NCI-H1048 (cell line): ENCODE results near the gene PRCD.
A peak's percentile ranks its signal among the peaks of the same experiment; 100 is the strongest.
"Not testable (repeated sequence)": the region's sequence is repeated elsewhere in the genome, so short reads cannot be mapped to it uniquely, and the experiment has no call there.

ENCODE experiments used
- DNase-seq: peaks from one replicate; lab custom pipeline; 2025; lab: John Stamatoyannopoulos, UW

PRCD gene

DNA sequence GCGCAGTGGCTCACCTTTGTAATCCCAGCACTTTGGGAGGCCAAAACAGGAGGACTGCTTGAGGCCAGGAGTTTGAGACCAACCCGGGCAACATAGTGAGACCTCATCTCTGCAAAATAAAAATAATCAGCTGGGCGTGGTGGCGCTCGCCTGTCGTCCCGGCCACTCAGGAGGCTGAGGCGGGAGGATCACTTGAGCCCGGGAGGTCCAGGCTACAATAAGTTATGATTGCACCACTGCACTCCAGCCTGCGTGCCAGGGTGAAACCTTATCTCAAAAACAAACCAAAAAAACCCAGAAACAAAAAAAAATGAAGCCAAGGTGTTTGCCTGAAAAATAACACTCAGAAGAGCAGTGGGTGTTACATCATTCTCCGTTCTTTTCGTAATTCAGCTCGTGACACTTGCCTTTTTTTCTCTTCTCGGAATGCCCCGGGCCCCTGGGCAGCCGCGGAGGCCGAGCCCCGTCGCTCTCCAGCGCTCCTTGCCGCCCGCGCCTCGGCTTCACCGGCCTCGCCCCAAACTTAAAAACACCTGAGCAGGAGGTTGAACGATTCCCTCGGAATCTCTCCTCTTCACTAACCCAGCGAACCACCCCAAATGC lies 17.0 kb downstream of the PRCD start:
- no peak for DNase-seq

DNA sequence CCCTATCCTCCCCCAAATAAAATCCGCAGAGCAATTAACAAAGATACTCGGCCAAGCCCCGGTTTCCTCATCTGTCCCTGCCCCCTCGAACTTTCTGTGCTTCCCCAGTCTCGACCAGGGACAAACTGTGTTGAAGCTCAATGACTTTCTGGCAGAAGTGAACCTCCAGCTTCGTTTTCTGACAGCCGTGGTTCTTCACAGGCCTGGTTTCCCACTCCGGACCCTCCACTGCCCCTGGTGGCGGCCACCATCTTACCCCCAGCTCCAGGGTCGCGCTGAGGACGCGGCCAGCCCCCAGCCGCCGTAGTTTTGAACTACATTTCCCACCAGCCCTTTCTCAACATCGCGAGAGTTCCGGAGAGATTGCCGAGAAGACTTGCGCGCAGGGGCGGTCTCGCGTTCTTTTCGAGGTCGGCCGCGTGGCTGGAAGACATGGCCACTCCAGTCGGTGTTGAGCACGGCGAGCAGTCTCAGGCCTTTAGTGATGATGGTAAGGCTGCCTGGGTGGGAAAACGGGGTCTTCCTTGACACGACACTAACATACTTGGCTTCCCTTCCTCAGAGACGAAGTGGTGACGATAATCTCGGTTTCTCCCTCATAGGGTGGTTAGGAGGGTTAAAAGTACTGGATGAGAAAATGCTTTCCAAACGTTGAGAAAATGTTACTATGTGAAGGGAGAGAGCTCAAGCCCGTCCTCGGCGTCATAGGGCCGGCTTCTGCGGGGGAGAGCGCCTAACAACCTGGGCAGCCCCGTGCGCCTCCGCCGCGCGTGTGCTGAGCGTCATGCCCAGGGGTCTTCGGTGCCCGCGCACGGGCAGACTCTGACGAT lies 17.7 kb downstream of the PRCD start:
- peak; percentile 90 for DNase-seq

DNA sequence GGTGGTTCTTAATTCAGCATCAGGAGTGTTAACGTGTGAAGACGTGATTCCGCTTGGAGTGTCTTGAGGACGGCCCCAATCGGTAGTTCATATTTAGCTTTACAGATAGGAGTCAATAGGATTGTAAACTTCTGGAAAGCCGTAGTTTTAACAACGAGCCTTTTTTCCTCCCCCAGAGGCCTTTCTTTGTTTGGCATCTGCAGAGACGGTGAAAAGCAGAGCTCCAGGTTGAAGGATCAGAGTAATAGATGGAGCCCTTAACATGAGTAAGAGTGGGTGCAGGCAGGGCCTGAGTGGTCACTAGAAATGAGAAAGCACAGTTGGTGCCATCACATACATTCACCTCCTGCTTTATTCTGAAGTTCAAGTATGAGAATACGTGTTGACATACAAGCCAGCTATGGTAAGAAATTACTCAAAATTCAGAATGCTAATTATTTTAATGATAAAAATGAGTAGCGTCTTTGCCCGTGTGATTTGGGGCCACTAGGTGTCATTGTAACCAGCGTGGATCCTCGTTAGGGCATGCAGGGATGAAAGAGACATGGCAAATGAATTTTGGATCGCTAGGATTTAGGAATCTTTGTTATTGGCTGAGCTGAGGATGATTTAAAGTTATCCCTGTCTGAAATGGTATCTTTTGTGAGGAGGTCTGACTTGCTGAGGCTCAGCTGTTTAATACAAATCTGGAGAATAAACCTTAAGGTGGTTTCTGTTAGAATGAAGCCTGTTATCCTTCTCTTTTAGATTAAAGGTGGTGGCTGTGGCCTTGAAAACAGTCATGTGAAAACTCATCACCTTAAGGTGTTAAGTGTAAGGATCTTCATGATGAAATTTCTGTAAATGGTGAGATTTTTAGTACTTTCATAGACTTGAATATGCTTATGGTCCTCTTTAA lies 18.6 kb downstream of the PRCD start:
- DNase-seq = no peak

DNA sequence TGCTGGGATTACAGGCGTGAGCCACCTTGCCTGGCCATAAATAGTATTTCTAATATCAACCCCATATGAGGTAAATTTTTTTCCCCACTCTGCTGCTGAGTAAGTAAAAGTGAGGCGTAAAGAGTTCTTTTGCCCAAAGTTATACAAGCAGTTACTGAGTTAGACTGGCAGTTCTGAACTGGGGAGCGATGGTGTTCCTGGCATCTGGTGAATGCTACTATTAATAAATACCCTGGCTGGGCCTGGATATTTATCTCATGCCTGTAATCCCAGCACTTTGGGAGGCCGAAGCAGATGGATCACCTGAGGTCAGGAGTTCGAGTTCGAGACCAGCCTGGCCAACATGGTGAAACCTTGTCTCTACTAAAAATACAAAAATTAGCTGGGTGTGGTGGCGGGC lies 19.6 kb downstream of the PRCD start:
- DNase-seq = not testable (repeated sequence)

DNA sequence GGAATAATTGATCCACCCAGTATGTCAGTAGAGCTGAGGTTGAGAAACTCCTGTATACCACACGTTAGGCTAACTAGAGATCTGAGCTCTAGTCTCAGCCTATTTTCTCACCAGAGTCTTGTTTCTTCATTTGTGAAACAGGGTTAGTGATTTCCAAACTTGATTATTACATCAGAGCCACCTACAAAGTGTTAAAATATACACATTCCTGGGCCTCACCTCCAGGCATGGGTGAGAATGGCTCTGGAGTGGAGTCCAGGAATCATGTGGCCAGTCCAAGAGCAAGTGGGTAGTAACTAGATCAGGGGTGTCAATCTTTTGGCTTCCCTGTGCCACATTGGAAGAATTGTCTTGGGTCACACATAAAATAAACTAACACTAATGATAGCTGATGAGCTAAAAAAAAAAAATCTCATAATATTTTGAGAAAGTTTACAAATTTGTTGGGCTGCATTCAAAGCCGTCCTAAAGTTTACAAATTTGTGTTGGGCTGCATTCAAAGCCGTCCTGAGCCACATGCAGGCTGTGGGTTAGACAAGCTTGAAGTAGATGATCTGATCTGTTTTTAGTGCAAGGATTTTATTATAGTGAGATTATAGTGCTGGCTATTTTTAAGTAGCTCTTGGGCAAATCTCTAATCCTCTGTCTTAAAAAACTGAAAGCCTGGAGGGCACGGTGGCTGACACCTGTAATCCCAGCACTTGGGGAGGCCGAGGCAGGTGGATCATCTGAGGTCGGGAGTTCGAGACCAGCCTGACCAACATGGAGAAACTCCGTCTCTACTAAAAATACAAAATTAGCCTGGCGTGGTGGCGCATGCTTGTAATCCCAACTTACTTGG lies 20.4 kb downstream of the PRCD start:
- no peak for DNase-seq

DNA sequence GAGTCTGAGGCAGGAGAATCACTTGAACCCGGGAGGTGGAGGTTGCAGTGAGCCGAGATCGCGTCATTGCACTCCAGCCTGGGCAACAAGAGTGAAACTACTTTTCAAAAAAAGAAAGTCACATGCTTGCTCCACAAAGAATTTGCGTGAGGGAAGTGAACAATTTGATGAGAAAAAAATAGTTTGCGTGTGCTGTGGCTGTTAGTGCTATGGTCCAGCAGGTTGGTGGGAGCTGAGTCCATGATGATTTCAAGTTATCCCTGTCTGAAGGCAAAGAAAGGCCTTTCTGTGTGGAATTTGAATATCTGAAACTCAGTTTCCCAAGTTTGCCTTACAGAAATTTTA lies 21.0 kb downstream of the PRCD start:
- no peak for DNase-seq

DNA sequence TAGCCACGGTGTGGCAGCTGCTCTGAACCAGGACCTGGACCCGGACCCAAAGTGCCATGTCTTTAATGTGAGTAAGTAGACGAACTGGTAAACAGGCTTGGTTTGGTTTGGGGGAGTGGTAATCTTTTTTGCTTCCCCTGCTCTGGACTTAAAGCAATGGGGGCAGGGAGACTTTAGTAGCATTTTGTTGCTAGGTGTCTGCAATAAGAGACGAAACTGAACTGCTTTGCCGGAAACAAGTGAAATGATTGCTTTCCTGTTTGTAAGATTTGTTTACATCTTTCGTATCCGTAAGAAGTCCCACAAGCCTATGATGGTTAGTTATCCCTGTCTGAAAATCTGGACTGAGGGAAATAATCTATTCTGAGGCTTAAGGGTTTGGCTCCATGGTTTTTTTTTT lies 21.5 kb downstream of the PRCD start:
- DNase-seq = no peak

DNA sequence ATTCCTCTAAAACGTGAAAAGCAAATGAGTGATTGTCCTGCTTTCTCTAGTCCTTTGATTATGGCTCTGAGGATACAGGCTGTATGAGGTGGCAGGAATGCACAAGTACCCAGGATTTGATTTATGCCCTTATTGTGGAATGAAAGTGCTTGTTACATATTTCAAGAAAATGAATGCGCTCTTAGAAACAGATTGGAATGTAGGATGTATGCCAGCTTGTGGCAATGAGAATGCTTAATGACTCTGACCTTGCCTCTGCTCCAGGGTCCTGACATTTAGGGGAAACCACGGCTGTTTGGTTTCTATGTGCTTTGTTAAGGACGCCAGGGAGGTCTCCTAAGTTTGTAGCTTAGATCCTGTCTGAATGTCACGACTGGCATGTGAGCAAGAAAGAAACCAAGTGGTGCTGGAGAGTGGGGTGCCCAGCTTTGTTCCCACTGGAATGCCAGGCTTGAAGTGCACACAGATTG lies 22.0 kb downstream of the PRCD start:
- no peak for DNase-seq

DNA sequence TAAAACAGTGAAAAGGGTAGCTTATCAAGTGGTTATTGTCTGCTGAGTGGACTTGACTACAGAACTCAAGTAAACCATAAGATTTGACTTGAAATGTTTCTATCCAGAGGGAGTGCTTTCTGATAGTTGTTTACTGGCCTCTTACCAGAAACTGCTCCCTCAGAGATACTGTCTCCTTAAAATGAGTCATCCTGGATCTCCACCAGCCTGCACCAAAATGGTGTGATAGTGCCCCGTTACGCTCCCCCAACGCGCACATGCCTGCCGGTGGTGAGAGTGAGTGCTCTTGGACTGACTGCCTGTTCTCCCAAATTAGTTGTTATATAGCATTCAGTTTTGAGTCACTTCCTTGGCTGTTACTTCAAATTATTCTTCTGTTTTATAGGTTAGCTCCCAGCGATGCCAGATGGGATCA lies 22.9 kb downstream of the PRCD start:
- DNase-seq = no peak

DNA sequence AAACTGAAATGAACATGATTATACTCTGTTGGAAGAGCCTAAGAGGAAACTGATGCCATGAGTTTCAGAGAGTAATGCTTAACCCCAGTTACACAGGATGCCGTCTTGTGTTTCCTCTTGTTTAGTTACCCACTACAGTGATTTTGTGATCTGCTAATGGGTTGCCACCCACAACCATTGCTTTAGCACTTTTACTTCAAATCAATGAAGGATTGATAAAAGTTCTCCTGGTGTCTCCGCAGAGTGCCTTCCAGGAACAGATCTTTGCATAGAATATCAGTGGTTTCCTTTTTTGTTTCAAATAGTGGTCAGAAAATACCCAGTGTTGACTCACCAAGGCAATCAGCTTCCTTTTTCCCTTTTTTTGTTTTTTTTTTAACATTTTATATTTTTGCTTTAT lies 23.5 kb downstream of the PRCD start:
- not testable (repeated sequence) for DNase-seq

DNA sequence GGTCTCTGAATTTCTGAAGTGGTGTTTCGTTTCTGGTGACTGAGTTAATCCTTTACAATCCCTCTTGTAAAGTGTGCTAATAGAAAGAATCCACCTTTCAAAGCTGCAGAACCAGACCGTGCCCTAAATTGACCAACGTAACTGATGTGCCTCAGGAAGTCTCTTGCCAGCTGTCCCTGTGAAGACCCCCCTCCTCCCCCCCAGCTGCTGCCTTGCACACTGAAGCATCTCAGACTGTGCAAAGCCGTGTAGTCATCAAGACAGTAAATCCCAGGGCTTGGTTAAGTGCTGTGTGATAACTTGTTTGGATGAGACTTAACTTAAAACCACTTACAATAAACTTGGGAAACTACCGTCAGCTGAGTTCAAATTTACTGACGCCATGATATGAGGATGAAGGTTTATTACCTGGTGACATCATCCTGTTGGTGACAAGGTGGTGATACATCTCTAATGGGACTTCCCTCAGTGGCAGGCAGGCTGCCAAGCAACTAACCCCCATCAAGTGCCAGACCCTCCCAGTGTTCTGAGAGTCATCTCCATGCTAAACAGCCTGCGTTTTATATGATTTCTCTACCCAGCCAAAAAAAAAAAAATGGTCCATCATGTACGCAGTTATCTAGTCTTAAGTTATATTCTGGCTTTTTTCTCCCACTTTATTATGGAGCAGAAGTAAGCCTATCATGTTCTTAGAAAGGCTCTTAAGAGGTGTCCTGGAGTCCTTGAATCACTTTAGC lies 25.3 kb downstream of the PRCD start:
- DNase-seq = not testable (repeated sequence)

DNA sequence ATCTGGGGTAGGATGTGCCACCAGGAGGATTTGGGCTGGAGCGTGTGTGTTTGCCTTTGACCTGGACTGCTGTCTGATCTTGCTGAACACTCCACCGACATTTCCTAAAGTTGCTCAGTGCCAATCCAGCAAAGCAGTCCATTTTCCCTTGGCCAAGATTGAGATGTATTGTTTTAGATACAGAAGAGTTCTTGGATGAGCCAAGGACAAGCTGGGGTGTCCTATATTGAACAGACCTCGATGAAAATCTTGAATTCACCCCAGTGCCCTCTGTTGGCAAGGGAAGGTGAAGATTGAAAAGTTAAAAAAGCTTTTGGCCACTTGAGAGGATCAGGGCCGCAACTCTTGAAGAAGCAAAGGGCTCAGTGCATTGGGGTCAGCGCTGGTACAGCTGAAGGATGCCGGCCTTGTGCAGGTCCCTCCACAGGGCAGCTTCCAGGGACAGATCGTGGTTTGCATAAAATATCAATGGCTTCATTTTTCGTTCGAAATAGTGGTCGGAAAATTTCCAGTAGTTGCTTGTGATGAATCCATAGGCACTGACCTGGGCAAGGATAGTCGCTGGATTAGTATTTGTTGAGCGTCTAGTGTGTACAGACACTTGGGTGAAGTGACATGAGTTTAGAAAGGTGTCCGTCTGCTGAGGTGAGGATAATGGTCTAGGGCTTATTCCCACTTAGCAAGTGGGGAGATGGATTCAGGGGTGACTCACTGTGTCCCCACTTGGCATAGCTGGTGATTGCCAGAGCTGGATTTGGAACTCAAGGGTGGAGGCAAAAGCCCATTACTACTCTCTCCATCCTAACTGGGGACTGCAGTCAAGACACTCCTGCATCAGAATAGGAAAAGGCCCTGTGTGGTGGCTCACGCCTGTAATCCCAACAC lies 26.1 kb downstream of the PRCD start:
- DNase-seq = no peak

DNA sequence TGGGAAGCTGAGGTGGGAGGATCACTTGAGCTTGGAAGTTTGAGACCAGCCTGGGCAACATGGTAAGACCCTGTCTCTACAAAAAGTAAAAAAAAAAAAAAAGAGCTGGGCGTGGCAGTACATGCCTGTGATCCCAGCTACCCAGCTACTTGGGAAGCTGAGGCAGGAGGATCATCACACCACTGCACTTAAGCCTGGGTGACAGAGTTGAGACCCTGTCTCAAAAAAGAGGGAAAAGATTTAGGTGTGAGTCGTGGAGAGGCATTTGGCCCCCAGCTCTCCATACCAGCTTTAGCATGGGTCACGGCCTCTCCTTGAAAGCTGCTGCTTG lies 26.7 kb downstream of the PRCD start:
- no peak for DNase-seq

DNA sequence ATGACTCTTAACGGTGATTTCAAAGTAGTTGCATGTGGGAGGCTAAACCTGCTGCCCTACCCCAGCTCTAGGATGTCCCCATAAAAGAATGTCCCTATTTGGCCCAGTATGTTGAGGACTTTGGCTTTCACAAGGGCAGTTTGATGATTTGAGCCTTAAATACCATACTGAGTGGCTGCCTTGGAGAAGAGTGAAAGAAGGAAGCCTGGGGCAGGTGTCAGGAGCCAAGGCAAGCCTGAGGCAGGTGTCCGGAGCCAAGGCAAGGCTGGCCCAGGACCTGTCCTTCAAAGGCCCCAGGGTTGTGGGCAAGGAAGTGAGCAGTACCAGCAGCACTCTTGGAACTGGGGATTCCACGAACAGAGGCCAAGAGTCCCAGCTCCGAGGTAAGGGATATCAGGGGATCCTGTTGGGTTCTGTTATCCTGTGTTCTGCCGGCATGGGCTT lies 27.2 kb downstream of the PRCD start:
- no peak for DNase-seq

DNA sequence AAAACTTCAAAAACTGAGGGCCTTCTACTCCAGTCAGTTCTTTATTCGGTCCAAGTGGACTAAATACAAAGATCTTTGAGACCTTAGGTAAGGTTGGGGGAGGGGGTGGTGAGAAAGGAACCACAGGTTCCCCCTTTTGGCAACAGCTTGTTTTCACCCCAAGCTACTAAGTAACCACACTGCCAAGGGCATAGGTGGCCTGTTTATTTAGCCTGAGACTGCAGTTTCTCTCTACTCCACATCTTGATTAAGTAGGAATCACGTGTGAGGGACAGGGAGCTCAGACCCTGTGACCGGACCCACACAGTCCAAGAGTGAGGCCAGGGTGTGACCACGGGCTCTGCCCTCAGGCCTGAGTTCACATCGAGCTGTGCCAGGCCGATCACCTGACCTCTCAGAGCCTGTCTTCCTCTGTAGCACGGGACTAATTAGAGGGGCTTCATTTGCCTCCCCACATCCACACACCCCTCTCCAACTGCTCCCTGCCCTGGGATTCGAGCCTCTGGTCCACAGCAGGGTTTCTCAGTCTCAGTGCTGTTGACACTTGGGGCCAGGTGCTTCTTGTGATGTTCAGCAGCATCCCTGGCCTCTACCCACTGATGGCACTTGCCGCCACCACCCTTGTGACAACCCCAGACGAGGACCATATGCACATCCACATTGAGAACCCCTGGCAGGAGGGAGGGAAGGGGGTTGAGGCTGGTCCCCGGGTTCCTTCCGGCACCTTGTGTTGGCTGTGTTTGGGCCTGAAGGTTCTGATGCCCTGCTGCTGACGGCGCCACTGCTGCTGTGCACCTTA lies 28.0 kb downstream of the PRCD start:
- no peak for DNase-seq

DNA sequence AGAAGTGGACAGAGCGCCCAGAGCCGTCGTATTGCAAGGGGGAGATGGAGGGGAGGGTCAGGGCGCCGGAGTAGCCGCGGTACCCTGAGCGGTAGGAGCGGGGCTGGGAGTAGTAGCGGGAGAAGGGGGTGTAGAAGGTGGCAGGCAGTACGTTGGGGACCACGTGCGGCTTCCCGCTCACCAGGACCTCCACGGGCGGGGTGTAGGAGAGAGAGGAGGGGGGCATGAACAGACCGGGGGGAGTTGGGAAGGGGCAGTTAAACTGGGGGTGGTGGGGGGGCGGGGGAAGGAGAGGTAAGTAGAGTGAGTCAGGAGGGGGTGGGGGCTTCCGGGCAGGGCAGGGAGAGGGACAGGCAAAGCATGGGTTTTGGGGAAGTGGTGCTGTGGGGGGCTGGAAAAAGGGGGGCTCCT lies 29.0 kb downstream of the PRCD start:
- no peak for DNase-seq

DNA sequence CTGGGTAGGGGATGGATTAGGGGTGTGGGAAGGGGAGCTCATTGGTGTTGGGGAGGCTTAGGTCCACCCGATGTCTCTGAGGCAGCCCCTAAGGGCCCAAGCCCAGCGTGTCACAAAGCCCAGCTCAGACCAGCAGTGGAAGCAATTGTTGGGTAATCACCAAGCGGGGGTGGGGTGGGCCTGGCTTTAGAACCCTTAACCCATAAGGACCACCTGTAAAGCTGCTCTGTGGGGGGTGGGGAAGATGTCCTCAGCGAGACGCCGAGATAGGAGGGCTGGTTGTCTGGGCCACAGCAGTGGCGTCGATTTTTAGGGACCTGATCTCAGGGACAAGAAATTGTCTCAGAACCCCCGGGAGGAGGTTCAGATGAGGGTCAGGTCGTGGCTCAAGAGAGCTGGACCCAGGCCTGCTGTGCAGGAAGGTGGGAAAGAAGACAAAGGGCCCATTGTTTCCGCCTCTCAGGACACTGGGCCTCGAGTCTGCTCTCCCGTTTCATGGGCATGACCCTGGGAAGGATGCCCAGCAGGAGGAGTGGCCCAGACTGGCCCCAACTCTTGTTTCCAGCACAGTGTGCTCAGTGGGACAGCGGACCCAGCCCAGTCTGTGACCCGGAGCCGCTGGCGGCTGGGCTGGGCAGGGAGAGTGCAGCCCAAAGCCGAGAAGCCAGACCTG lies 29.9 kb downstream of the PRCD start:
- DNase-seq = no peak

DNA sequence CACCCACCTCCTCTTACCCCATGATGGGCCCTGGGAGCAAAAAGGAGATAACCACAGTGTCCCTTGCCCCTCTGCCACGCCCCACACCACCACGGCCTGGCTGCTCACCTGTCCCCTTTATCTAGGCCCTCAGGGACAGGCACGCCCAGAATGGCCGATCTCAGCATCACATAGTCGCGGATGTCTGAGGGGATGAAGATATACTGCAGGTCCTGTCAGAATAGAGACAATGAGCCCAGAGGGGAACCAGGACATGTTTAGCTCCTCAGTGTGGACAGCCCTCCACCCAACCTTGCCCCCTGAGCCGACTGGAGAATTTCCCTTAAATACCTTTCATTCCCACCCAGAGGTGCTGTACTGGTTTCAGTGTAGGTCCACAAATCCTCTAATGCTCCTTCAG lies 30.6 kb downstream of the PRCD start:
- no peak for DNase-seq
